Ovary (tissue), 9 donors: ENCODE results near the gene EYA2. TPM values are rescaled to one million over a fixed set of nuclear protein-coding genes. Genes with fewer than 3 reads are reported as not detected.

ENCODE experiments used
- DNase-seq, 5 donors: peaks; one replicate each; pipeline ENCODE4 v3.0.0-alpha.2; 2019 to 2020
- H3K27ac ChIP-seq, 2 donors: fragments of 200-600 bp; one replicate each; pipeline versions ENCODE4 v1.5.1 to v1.8.0; 2019 to 2022
- H3K27me3 ChIP-seq: fragments of 200-600 bp; one replicate; pipeline ENCODE4 v1.8.0; 2022
- H3K36me3 ChIP-seq: fragments of 200-600 bp; sonication (generic); one replicate; pipeline ENCODE4 v1.5.1; 2019
- H3K4me1 ChIP-seq: one replicate; pipeline ENCODE4 v1.8.1; 2013; ENCODE audit warnings: mild to moderate bottlenecking, moderate library complexity; ENCODE audit not compliant: insufficient read depth
- H3K4me3 ChIP-seq: fragments of 200-600 bp; sonication (generic); one replicate; pipeline ENCODE4 v1.5.1; 2017
- H3K9me3 ChIP-seq, 2 donors: fragments of 200-600 bp in 1 of 2; sonication (generic) in 1 of 2; one replicate each; pipeline versions ENCODE4 v1.5.1 to v1.8.1; 2013 to 2019; ENCODE audit warnings: mild to moderate bottlenecking in 1 of 2, moderate library complexity in 1 of 2
- EP300 ChIP-seq: sonication (generic); formaldehyde crosslinking; IDR thresholded peaks from one replicate; pipeline ENCODE4 v1.6.1; 2017; ENCODE audit warnings: antibody characterized with exemption
- POLR2A ChIP-seq: fragments of 450-650 bp; IDR thresholded peaks from one replicate; pipeline ENCODE4 v1.6.1; 2017; ENCODE audit warnings: antibody characterized with exemption, mild to moderate bottlenecking, moderate library complexity
- whole genome bisulfite sequencing, 3 donors: extraction: QIAGEN DNeasy Blood & Tissue Kit in 1 of 3; methylation state at CpG; one replicate each; pipeline versions ENCODE4 v1.1.5 to v1.1.7; 2013 to 2017; 5-methylcytosine and 5-hydroxymethylcytosine counted together
- intact Hi-C, 4 donors: fragments of 100-400 bp; cut with DNase I; formaldehyde crosslinking; loops; one replicate each; pipeline versions ENCODE4 v1.11.0 to v1.15.1; 2022 to 2023
- polyA plus RNA-seq, 2 donors: library from polyadenylated mRNA; stranded (reverse); fragments of 200-250 nt in 1 of 2; fragments of 350-450 nt in 1 of 2; fragmentation: Illumina TruSeq in 1 of 2; extraction: RNeasy Lipid Tissue Mini Kit (QIAGEN cat#74804) in 1 of 2; gene quantifications; one replicate each; pipeline ENCODE4 v1.2.3, GENCODE V29; 2013 to 2014
- total RNA-seq, 7 donors: library from RNA; depleted of rRNA in 2 of 7; stranded (reverse); fragments of >200 nt in 2 of 7; fragmentation: NEBNext Ultra II Directional in 3 of 7; extraction: Animal tissue kit (Norgen Biotek cat#: 25700) in 3 of 7; gene quantifications; one replicate each; pipeline versions ENCODE4 v1.1.0 to v1.2.4, GENCODE V29; 2016 to 2023
- TF ChIP-seq, protein P1 (sequence below), 3 donors: fragments of 450-650 bp in 2 of 3; fragments of 200-600 bp in 1 of 3; IDR thresholded peaks; one replicate each; pipeline versions ENCODE4 v1.5.1 to v1.8.0; 2016 to 2022; ENCODE audit warnings: antibody characterized with exemption in 3 of 3, mild to moderate bottlenecking in 1 of 3
- donor health status: DM: no; HTN: no; CAD: no; lungs with moderate emphysema.
- donor health status: DM: no; HTN: no; CAD: no.
- donor health status: Bipolar disorder and iron deficiency.
- donor health status: DM: yes; HTN: yes; CAD: no.
- donor health status: DM: no; HTN: no; CAD: no.
- donor health status: DM: yes; HTN: yes; CAD: no.

EYA2 gene
- total and polyA plus RNA-seq, 9 donors = 0.18 to 7.6 (median 1.7) TPM

DNA sequence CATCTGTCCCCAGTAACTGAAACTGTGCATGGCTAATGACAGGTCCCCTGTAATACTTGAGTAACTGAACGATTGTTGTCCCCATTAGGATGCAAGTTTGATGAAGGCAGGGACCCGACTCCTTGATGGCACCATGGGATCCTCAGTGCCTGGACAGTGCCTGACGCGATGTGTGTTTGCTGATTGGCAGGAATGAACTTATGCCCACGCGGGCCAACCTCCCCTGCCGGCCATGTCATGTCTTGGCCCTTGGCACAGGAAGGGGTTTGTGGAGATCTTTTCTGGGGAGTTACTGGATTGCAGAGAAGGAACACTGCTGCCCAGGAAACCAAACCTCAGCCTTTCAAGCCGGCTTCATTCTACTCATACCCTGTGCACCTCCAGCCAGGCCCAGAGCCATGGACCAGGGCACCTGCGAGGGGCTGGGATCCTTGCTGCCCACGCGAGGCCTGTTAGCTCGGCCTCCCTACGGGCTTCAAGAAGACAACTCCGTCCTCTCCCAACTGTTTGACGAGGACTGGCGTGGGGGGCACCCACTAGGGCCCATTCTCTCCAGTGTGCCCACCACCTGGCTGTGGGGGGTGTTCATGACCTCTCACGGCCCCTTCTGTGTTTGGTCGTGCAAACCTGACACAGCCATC lies 314.0 kb downstream of the EYA2 start:
- no peak for TF ChIP-seq POLR2A
- TF ChIP-seq EP300 = no peak
- TF ChIP-seq, protein P1, sequence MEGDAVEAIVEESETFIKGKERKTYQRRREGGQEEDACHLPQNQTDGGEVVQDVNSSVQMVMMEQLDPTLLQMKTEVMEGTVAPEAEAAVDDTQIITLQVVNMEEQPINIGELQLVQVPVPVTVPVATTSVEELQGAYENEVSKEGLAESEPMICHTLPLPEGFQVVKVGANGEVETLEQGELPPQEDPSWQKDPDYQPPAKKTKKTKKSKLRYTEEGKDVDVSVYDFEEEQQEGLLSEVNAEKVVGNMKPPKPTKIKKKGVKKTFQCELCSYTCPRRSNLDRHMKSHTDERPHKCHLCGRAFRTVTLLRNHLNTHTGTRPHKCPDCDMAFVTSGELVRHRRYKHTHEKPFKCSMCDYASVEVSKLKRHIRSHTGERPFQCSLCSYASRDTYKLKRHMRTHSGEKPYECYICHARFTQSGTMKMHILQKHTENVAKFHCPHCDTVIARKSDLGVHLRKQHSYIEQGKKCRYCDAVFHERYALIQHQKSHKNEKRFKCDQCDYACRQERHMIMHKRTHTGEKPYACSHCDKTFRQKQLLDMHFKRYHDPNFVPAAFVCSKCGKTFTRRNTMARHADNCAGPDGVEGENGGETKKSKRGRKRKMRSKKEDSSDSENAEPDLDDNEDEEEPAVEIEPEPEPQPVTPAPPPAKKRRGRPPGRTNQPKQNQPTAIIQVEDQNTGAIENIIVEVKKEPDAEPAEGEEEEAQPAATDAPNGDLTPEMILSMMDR (IDR thresholded peaks at IDR 0.05) = no peak
- intact Hi-C loops = loop anchor here in 1 of 4 donors (5.0 kb wide), 1 partner anchor 174 kb away; no protein-coding TSS in a partner anchor
- 90 to 94% (median 93%) methylated on average over 18 of the region's 18 CpGs for WGBS, 3 donors

DNA sequence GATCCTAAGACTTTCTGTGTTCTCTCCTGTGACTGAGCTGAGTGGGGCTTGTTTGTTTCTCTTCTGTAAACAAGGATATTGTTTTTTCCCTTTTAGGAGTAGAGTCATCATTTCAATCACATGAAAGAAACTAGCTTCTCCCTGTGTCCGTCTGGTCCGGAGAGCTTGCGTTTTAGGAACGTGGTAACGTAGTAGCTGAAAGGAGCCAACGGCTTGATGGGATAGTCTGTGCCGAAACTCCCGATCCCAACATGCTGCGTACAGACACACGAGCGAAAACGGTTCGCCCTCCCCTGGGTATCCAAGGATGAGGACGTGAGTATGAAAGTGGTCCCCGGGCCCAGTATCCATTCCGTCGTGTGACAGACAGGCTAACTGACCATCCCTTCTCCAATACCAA lies 315.3 kb downstream of the EYA2 start:
- H3K36me3 ChIP-seq = no peaks in the 10 kb centered on the region

More for the DNA sequence above, 314.0 kb downstream of the EYA2 start:
- no peak for DNase-seq
- H3K27ac ChIP-seq = no peak overlapping the region
- H3K36me3 ChIP-seq = no peaks in the 10 kb centered on the region
- no peaks in the 10 kb centered on the region for H3K9me3 ChIP-seq
- no peak overlapping the region for H3K4me3 ChIP-seq
- H3K4me1 ChIP-seq = no peaks in the 10 kb centered on the region
- H3K27me3 ChIP-seq = no peaks in the 10 kb centered on the region

GRCh38 chr20:47210470-47210869 lies 315.8 kb downstream of the EYA2 start:
- 92 to 95% (median 95%) methylated on average over 13 of the region's 13 CpGs for WGBS, 3 donors
- Histone ChIP-seq H3K27ac (no peak overlapping the region), H3K36me3 (no peaks in the 10 kb centered on the region), H3K9me3 (no peaks in the 10 kb centered on the region), H3K27me3 (no peaks in the 10 kb centered on the region), H3K4me3 (no peak overlapping the region), H3K4me1 (no peaks in the 10 kb centered on the region)
- TF ChIP-seq EP300 (no peak), POLR2A (no peak)
- TF ChIP-seq, protein P1 (IDR thresholded peaks at IDR 0.05) = no peak
- intact Hi-C loops = no loop called here
- DNase-seq = no peak

More for the DNA sequence above, 315.3 kb downstream of the EYA2 start:
- H3K27ac ChIP-seq = no peak overlapping the region
- TF ChIP-seq POLR2A (no peak), EP300 (no peak)
- TF ChIP-seq, protein P1 (IDR thresholded peaks at IDR 0.05) = no peak
- no peak for DNase-seq
- no peaks in the 10 kb centered on the region for H3K9me3 ChIP-seq
- WGBS, 3 donors = 90 to 93% (median 93%) methylated on average over 17 of the region's 17 CpGs
- intact Hi-C loops = loop anchor here in 1 of 4 donors (5.0 kb wide), 1 partner anchor 172 kb away; no protein-coding TSS in a partner anchor
- H3K4me1 ChIP-seq = no peaks in the 10 kb centered on the region
- H3K4me3 ChIP-seq = no peak overlapping the region
- no peaks in the 10 kb centered on the region for H3K27me3 ChIP-seq

DNA sequence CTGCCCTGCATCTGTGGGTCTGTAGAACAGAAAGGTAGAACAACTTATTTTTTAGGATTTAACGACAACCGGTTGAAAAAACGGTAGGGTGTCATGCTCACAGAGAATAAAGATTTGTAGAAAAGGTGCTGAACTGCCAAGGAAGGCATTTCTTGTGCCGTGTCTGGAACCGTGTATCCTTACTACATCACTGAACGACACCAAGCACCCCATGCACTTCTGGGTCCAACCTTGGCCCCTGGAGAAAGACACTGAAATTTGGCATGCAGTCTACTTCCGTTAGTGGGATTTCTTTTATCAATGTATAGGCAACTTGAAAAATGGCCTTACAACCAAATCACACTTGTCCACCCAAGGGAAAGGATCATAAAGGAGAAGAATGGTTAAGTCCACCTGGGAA lies 316.4 kb downstream of the EYA2 start:
- Histone ChIP-seq H3K27me3 (no peaks in the 10 kb centered on the region), H3K36me3 (no peaks in the 10 kb centered on the region), H3K4me1 (no peaks in the 10 kb centered on the region), H3K9me3 (no peaks in the 10 kb centered on the region), H3K4me3 (no peak overlapping the region), H3K27ac (no peak overlapping the region)
- TF ChIP-seq EP300 = no peak
- TF ChIP-seq, protein P1 (IDR thresholded peaks at IDR 0.05) = no peak
- TF ChIP-seq POLR2A = no peak
- 91 to 95% (median 92%) methylated on average over 7 of the region's 7 CpGs for WGBS, 3 donors
- no peak for DNase-seq
- intact Hi-C loops = no loop called here
